Spinal cord (tissue), 10 donors: Measurements from ENCODE around the gene SLC1A3. TPM values are rescaled to one million over a fixed set of nuclear protein-coding genes. Genes with fewer than 3 reads are reported as not detected.

Experiments
- DNase-seq, 6 donors: peaks; one replicate each; pipeline versions ENCODE4 v3.0.0 to v3.0.0-alpha.2; 2013 to 2015; ENCODE audit warnings: low spot score in 6 of 6, low read depth in 4 of 6
- H3K27ac ChIP-seq: one replicate; pipeline ENCODE4 v1.5.1; 2013; ENCODE audit warnings: low read depth, low read length, control low read depth
- H3K27me3 ChIP-seq: one replicate; pipeline ENCODE4 v1.6.1; 2013; ENCODE audit warnings: low read length; ENCODE audit not compliant: control insufficient read depth, insufficient read depth
- H3K36me3 ChIP-seq: one replicate; pipeline ENCODE4 v1.6.1; 2013; ENCODE audit warnings: low read length; ENCODE audit not compliant: control insufficient read depth, insufficient read depth
- H3K4me1 ChIP-seq: one replicate; pipeline ENCODE4 v1.6.1; 2013; ENCODE audit warnings: low read length; ENCODE audit not compliant: control insufficient read depth, insufficient read depth
- H3K4me3 ChIP-seq: one replicate; pipeline ENCODE4 v1.5.1; 2013; ENCODE audit warnings: low read depth, low read length, control low read depth
- H3K9me3 ChIP-seq: one replicate; pipeline ENCODE4 v1.6.1; 2013; ENCODE audit warnings: low read length; ENCODE audit not compliant: control insufficient read depth, insufficient read depth
- whole genome bisulfite sequencing: methylation state at CpG from one replicate; pipeline ENCODE4 v1.1.5; 2013; ENCODE audit warnings: missing lambda C conversion rate; ENCODE audit not compliant: insufficient coverage; 5-methylcytosine and 5-hydroxymethylcytosine counted together
- polyA plus RNA-seq, 2 donors: library from polyadenylated mRNA; unstranded; fragments of 120-200 nt; gene quantifications; one replicate each; pipeline ENCODE4 v1.2.1, GENCODE V29; 2013; ENCODE audit not compliant: insufficient read length in 2 of 2
- total RNA-seq, 2 donors: library from RNA; depleted of rRNA in 1 of 2; stranded (reverse); fragments of 120-200 nt in 1 of 2; fragments of >200 nt in 1 of 2; gene quantifications; one replicate each; pipeline versions ENCODE4 v1.2.3 to v1.2.4, GENCODE V29; 2013 to 2014
- donor health status: healthy.

SLC1A3 gene
- total and polyA plus RNA-seq, 4 donors, result 456 to 738 (median 465) TPM

DNA sequence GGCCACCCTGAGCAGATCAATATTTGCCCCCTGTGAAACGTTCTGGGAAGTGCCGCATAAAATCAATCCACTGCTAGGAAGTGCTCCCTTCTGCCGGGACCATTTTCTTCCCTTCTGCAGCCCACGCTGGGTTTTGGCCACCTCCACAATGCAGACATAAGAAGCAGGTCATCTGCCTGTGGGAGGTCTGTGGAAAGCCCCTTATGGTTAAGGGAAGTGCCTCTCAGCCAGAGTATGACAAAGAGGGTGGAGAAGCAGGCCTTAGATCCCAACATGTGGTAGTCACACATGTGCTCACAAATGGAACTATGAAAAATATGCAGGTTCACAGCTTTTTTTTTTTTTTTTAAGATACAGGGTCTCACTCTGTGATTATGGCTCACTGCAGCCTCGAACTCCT is 82.8 kb downstream of the SLC1A3 start:
- Histone ChIP-seq H3K36me3 (peaks cover 6% of the 10 kb centered on the region), H3K4me3 (no peak overlapping the region), H3K4me1 (peaks cover 35% of the 10 kb centered on the region), H3K27ac (peak overlapping the region; percentile 82), H3K9me3 (no peaks in the 10 kb centered on the region), H3K27me3 (no peaks in the 10 kb centered on the region)
- no CpG with 5 or more reads among the region's 5 CpGs for WGBS
- DNase-seq, result peak in 2 of 6 donors; percentile 15 to 59

DNA sequence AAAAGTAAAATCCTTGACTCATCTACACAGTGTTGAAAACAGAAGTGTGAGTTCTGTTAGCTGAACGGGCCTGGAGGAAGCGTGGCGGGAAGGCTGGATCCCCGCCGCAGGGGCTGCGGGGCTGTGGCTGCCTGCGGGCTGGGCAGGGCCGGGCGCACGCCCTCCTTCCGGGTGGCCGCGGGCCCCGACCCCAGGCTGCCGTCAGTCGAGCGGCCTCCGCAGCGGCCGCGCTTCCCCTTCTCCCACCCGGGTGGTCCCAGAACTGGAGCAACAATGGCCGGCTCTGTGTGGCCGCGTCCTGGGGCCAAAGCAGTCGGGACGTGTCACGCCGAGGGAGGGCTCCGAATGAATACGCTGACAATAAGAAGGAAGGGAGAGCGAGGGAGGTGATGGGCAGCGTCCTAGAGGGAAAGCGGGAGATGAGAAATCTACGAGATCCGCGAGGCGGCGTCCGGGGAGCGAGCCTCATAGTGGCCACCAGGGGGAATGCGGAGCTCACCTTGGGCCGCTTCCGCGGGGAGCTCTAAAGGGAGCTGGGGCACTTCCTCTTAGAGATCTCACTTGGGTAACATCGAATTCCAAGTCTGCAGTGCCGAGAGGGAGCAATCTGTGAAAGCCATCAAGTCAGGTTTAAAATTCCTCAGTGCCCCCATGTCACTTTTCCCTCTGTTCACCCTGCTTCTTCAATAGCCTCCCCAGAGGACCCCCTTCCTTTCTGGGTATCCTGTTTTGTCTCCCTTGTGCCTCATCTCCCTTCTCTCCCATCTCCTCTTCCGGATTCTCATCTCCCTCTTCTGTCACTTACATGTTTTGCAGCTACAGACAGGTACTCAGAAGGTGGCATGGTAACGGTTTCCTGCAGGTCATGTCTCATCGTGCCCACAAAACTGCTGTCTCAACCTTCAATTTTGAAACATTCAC is 83.9 kb downstream of the SLC1A3 start:
- Histone ChIP-seq H3K9me3 (no peaks in the 10 kb centered on the region), H3K27me3 (no peaks in the 10 kb centered on the region), H3K27ac (peak overlapping the region; percentile 82), H3K4me3 (peak overlapping the region; percentile 55), H3K36me3 (peaks cover 4% of the 10 kb centered on the region), H3K4me1 (peaks cover 34% of the 10 kb centered on the region)
- peak in 4 of 6 donors; percentile 47 to 91 (median 78) for DNase-seq
- 1% methylated on average over 48 of the region's 50 CpGs for WGBS

DNA sequence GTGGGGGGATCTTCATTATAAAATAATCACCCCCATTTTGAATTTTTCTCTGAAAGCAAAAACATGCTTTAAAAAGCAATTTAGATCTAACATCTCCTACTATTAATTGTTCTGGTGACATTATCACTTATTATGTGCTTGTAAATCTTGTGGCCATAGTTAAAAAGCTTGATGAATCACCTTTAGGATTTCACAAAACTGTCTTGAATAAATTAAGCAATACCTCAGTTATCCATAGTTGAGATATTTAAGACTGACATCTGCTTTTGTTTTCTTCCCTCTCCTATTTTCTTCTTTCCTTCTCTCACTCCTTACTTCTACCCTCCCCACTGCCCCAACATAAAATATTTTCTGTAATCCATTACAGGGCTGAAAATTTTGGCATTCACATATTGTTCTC is 84.8 kb downstream of the SLC1A3 start:
- Histone ChIP-seq H3K4me3 (no peak overlapping the region), H3K36me3 (no peaks in the 10 kb centered on the region), H3K4me1 (peaks cover 34% of the 10 kb centered on the region), H3K9me3 (no peaks in the 10 kb centered on the region), H3K27me3 (no peaks in the 10 kb centered on the region), H3K27ac (peak overlapping the region; percentile 76)
- no peak for DNase-seq

DNA sequence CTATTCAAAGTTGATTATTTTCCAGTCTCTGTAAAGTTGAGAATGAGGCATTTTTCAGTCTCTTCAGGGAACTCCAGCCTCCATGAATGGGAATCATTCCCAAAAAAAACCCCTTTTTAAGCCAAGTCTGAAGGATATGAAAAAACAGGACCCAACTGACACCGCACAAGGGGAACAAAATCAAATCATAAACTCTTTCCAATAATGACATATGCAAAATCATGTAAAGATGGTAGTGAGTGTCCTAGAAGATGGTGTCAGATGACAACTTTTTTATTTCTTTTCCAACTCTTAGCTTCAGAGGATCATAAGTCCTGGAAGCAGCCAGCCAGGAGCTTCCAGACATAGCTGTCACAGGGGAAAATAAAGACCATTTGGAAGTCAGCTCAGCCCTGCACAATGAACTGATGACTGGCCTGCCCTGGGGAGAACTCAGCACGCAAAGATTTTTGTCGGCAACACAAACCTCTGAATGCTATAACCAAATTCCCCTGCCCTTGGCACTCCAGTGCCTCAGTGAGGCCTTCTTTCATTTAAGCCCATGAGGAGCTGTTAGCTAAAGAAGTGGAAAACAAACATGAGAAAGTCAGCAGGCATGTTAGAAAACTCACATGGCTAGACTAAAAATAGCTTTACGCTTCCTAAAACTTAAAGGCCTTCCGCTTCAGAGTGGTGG is 85.4 kb downstream of the SLC1A3 start:
- no peaks in the 10 kb centered on the region for H3K27me3 ChIP-seq
- no peak overlapping the region for H3K4me3 ChIP-seq
- peak overlapping the region; percentile 76 for H3K27ac ChIP-seq
- no peaks in the 10 kb centered on the region for H3K36me3 ChIP-seq
- 0% methylated on average over 1 of the region's 5 CpGs for WGBS
- no peaks in the 10 kb centered on the region for H3K9me3 ChIP-seq
- H3K4me1 ChIP-seq, result peaks cover 34% of the 10 kb centered on the region
- peak in 2 of 6 donors; percentile 47 to 65 for DNase-seq

DNA sequence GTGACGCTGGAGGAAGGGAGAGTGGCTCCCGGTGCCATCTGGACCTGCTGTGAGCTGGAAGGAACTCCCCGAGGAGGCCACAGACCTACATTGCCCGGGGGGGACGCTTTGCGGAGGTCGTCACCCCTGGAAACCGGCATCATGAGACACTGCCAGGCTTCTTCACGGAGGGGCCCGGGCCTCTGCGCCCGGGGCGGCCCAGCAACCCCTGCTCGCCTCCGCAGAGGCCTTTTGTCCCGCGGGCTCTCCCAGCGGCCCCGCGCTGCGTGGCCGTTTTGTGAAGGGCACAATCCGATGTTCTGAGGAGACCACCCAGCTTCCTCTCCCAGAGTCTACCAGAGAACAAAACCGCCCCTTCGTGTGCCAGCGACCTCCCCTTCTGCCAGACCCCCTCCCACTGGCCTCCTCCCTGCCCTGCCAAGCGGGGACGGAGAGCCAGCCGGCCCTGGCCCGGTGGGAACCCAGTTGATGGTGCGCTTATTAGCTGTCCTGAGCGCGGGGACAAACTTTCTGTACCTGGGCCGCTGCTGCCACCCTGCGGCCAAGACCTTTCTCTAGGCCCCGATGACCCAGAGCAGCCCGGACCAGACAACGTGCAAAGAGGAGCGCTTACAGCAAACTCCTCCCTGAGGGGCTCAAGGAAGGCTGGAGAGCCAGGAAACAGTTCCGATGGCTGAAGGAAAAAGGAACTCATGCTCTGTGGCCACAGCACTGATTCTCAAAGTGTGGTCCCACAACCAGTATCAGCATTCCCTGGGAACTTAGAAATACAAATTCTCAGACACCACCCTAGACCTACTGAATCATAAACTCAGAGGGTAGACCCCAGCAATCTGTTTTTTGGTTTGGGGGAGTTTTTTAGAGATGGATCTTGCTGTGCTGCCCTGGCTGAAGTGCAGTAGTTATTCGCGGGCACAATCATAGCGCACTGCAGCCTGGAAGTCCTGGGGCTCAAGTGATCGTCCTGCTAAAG is 86.7 kb downstream of the SLC1A3 start:
- peak overlapping the region; percentile 24 for H3K4me3 ChIP-seq
- DNase-seq, result peak; percentile 61 to 92 (median 73)
- peak overlapping the region; percentile 76 for H3K27ac ChIP-seq
- no peaks in the 10 kb centered on the region for H3K9me3 ChIP-seq
- WGBS, result 10% methylated on average over 44 of the region's 44 CpGs
- peaks cover 34% of the 10 kb centered on the region for H3K4me1 ChIP-seq
- no peaks in the 10 kb centered on the region for H3K27me3 ChIP-seq
- no peaks in the 10 kb centered on the region for H3K36me3 ChIP-seq

DNA sequence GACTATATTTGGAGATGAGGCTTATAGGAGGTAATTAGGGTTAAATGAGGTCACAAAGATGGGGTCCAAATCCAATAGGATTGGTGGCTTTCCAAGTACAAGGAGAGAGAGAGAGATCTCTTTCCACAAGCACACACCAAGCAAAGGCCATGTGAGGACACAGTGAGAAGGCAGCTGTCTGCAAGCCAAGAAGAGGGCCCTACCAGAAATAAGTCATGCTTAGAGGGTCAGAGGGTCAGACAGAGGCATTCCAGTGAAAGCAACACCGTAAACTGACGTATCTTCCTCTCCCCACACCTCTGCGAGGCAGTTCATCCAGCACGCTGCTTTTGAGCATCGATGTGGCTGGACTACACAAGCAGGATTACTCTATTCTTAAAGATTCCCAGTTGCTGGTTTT is 87.9 kb downstream of the SLC1A3 start:
- H3K27ac ChIP-seq, result no peak overlapping the region
- H3K9me3 ChIP-seq, result no peaks in the 10 kb centered on the region
- H3K4me1 ChIP-seq, result peaks cover 30% of the 10 kb centered on the region
- DNase-seq, result no peak
- no peaks in the 10 kb centered on the region for H3K27me3 ChIP-seq
- no peak overlapping the region for H3K4me3 ChIP-seq
- 88% methylated on average over 5 of the region's 5 CpGs for WGBS
- no peaks in the 10 kb centered on the region for H3K36me3 ChIP-seq

DNA sequence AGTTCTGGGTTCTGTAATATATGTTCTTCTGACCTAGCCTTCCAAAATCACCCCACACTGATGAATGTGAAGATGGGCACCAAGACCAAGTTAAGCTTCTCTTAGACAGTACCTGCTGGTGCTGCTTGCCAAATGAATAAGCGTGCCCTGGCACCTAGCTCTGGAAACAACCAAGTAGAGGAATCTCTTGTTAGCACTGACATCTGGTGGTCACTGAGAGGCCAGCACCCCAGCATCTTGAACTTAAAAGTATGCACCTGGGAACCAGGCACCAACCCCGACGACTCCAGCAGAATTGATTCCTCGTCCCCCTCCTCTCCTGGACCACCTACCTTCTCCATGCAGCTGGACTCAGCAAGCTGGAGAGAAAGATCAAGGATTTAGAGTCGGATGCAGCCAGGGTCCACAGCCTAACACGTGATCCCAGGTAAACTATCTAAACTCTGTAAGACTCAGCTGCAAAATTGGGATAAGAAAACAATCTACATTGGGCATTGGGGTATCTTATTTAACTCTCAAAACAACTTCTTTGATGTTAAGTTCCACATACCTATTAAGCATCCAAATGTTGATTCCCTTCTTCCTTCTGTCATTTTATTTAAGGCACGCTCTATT is 89.8 kb downstream of the SLC1A3 start:
- H3K27me3 ChIP-seq, result no peaks in the 10 kb centered on the region
- peak in 2 of 6 donors; percentile 76 to 87 for DNase-seq
- H3K9me3 ChIP-seq, result no peaks in the 10 kb centered on the region
- peaks cover 18% of the 10 kb centered on the region for H3K4me1 ChIP-seq
- 5% methylated on average over 5 of the region's 7 CpGs for WGBS
- no peak overlapping the region for H3K27ac ChIP-seq
- no peaks in the 10 kb centered on the region for H3K36me3 ChIP-seq
- no peak overlapping the region for H3K4me3 ChIP-seq

DNA sequence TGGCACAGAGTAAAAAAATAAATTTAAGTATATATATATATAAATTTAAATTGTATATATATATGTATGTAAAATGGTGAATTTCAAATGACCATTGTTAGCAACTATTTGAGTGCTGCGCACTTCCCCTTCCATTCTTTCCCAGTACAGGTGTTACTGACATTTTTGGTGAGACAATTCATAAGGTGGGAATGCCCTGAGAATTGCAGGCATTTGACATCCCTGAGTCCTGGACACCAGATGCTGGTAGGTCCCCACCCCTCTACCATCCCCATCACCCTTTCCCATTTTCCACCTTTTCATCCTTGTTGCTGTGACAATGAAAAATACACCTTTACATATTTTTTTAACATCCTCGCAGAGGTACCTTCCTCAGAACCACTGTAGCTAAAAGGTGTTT is 91.6 kb downstream of the SLC1A3 start:
- Histone ChIP-seq H3K9me3 (no peaks in the 10 kb centered on the region), H3K4me1 (peaks cover 6% of the 10 kb centered on the region), H3K27me3 (no peaks in the 10 kb centered on the region), H3K4me3 (no peak overlapping the region), H3K36me3 (no peaks in the 10 kb centered on the region), H3K27ac (no peak overlapping the region)
- WGBS, result no CpG with 5 or more reads among the region's 2 CpGs
- no peak for DNase-seq
